Tongue (tissue), 2 donors: ENCODE results near the gene KLRD1. TPM values are rescaled to one million over a fixed set of nuclear protein-coding genes. Genes with fewer than 3 reads are reported as not detected.
"Not testable (repeated sequence)": the region's sequence is repeated elsewhere in the genome, so short reads cannot be mapped to it uniquely, and the experiment has no call there.

ENCODE experiments used
- DNase-seq: peaks from one replicate; pipeline ENCODE4 v3.0.0-alpha.2; 2015
- total RNA-seq: library from RNA; depleted of rRNA; stranded (reverse); fragments of >200 nt; gene quantifications from one replicate; pipeline ENCODE4 v1.2.3, GENCODE V29; 2014

KLRD1 gene
- total RNA-seq, 1 donor from 2014 or later = 0.31 TPM

DNA sequence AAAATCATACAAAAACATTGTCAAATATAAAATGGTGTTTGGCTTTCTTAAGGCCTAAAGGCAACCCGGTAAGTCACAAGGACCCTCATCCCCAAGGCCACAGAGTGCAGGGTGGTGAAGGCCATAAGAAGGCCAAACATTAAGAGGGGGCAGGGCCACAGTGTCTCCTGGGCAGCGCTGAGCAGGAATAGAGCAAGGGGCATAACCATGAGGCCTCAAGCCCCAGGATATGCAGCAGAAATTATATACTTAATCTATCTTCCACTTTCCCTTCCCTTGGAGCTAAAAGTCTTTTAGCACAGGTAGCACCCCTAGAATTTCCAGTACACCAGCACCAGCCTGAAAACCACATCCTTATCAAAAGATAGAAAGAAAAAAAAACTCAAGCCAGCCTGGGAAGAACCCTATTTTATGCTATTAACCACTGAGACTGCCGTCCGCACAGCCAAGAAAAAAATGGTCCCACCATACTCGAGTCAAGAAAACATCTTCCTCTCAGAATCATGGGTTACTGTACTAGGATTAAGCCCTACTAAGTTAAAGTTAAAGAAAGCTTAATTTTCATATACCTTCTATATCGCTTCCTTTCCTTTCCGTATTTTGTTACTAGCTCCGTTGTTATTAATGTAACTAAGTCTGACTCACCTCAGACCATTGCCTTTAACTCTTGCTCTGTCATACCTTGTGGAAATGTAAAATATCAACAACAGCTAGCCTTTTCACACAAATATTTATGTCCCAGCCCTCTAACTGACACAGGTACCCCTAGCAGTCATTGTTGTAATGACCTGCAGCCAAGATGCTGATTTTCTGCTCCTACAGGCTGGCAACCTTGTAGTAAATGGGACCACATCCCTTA, 62.1 kb downstream of the KLRD1 start:
- DNase-seq = no peak

DNA sequence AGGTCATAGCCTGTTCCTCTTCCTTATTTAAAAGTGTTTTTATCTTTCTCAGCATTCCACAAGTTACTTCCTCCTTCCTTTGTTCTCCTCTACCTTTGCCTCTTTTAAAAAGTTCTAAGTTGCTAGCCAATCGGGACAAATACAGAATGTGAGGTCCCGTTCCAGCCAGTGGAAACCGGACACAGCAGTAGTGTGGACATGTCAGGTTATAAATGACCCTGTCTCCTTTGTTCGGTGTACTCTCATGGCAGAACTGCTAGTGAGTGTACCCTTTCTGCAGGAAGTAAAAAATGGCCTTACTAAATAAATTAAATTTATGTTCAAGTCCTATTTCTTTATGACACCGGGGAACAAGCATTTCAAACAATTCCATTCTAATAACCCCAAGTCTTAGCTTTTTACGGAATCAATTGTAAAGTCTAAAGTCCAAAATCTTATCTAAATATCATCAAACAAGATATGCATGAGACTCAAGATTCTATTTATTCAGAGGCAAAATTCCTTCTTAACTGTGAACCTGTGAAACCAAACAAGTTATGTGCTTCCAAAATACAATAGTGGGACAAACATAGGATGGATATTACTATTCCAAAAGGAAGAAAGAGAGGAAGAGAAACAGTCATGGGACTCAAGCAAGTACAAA, 64.3 kb downstream of the KLRD1 start:
- DNase-seq = not testable (repeated sequence)

- no peak for DNase-seq
Measured at GRCh38 chr12:10372559-10372958, 64.9 kb downstream of the KLRD1 start.

DNA sequence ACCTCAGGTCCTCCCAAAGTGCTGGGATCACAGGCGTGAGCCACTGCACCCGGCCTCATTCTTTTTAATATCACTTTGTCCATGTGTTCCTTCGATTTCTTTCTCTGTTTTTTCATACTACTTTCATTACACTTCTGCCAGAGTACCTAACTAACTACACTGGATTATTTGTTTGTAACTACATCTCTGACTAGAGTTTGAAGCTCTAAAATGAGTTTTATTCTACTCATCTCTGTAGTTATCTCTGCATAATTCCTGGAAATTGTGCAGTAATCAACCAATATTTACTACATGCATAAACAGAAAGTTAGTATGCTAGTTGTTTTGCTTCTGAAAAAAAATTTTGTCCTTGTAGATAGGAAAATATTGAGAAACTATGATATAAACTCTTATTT, 67.0 kb downstream of the KLRD1 start:
- DNase-seq = no peak

DNA sequence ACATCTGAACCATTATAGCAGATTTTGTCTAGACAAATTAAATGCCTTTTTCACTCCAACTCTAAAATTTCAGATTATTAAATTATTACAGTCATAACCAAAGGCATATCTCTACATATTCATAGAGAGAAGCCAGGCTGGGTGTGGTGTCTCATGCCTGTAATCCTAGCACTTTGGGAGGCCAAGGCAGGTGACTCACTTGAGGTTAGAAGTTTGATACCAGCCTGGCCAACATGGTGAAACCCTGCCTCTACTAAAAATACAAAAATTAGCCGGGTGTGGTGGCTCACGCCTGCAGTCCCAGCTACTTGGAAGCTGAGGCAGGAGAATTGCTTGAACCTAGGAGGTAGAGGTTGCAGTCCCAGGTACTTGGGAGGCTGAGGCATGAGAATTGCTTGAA, 71.1 kb downstream of the KLRD1 start:
- DNase-seq = not testable (repeated sequence)

Other genes with a start within 250 kb of the KLRD1 start
- gene CLEC1A, start 208.9 kb upstream of the KLRD1 start, total RNA-seq = 2.7 TPM
- 3.6 TPM for gene CLEC7A, start 177.7 kb upstream of the KLRD1 start, total RNA-seq
- gene OLR1, start 135.7 kb upstream of the KLRD1 start, total RNA-seq = 1.2 TPM
- not detected for gene TMEM52B, start 128.8 kb upstream of the KLRD1 start, total RNA-seq
- 76.4 TPM for gene GABARAPL1, start 95.0 kb upstream of the KLRD1 start, total RNA-seq
- gene KLRK1, start 82.2 kb downstream of the KLRD1 start, total RNA-seq = 1.7 TPM
- not detected for gene KLRC4, start 101.9 kb downstream of the KLRD1 start, total RNA-seq
- 0.41 TPM for gene KLRC3, start 112.7 kb downstream of the KLRD1 start, total RNA-seq
- gene KLRC2, start 128.1 kb downstream of the KLRD1 start, total RNA-seq = not detected
- gene KLRC1, start 145.5 kb downstream of the KLRD1 start, total RNA-seq = 0.72 TPM
- gene EIF2S3B, start 198.0 kb downstream of the KLRD1 start, total RNA-seq = 1.2 TPM